ENCODE results near the gene ERBB4.

DNA sequence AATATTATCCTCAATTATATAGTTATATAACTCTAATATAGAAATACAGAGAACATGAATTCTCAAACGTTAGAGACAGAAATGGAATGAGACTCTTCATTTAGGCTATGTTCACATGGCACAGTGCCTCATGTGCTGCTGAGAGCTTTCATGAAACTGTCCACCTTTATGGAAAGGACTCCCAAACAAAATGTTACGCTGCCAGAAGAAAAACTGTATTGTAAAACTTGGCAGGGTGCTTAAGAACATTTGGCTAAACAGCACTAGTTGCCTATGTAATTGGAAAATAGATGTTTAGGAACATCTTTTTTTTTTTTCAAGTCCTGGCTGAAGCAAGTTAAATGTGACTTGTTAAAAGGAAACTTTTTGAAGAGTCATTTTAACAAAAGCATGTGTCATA is 396.0 kb downstream of the ERBB4 start:
- TF ChIP-seq, protein P1, sequence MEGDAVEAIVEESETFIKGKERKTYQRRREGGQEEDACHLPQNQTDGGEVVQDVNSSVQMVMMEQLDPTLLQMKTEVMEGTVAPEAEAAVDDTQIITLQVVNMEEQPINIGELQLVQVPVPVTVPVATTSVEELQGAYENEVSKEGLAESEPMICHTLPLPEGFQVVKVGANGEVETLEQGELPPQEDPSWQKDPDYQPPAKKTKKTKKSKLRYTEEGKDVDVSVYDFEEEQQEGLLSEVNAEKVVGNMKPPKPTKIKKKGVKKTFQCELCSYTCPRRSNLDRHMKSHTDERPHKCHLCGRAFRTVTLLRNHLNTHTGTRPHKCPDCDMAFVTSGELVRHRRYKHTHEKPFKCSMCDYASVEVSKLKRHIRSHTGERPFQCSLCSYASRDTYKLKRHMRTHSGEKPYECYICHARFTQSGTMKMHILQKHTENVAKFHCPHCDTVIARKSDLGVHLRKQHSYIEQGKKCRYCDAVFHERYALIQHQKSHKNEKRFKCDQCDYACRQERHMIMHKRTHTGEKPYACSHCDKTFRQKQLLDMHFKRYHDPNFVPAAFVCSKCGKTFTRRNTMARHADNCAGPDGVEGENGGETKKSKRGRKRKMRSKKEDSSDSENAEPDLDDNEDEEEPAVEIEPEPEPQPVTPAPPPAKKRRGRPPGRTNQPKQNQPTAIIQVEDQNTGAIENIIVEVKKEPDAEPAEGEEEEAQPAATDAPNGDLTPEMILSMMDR (IDR thresholded peaks at IDR 0.05), result no peak
- no peak for TF ChIP-seq POLR2A (IDR thresholded peaks at IDR 0.05)

Data from lower leg skin (tissue), 3 donors.